Measurements from ENCODE around the gene CRB2.

The CRB2 gene

DNA sequence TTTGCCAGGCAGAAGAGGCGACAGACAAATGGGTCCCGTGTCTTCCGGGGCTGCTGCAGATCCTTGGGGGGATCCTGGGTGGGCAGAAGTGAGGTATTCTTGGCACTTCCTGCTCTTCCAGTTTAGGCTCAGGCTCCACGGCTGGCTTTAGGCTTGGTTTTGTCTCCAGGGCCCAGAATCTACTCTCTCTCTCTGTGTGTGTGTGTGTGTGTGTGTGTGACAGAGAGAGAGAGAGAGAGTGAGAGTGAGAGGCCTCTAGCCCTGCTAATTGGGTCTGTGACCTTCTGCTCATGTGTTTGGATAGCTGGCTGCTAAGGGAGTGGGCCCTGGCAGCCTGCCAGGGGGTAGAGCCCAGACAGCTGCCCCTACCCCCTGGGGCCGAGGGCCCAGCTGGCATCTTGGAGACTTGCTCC is 39.3 kb downstream of the CRB2 start:
- TF ChIP-seq TCF12 (IDR thresholded peaks at IDR 0.05; ENCODE audit: low read depth), result no peak
- TF ChIP-seq, protein P1, sequence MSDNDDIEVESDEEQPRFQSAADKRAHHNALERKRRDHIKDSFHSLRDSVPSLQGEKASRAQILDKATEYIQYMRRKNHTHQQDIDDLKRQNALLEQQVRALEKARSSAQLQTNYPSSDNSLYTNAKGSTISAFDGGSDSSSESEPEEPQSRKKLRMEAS (IDR thresholded peaks at IDR 0.05), result no peak
- TF ChIP-seq, protein P2, sequence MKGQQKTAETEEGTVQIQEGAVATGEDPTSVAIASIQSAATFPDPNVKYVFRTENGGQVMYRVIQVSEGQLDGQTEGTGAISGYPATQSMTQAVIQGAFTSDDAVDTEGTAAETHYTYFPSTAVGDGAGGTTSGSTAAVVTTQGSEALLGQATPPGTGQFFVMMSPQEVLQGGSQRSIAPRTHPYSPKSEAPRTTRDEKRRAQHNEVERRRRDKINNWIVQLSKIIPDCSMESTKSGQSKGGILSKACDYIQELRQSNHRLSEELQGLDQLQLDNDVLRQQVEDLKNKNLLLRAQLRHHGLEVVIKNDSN (IDR thresholded peaks at IDR 0.05), result no peak
- TF ChIP-seq, protein P3, sequence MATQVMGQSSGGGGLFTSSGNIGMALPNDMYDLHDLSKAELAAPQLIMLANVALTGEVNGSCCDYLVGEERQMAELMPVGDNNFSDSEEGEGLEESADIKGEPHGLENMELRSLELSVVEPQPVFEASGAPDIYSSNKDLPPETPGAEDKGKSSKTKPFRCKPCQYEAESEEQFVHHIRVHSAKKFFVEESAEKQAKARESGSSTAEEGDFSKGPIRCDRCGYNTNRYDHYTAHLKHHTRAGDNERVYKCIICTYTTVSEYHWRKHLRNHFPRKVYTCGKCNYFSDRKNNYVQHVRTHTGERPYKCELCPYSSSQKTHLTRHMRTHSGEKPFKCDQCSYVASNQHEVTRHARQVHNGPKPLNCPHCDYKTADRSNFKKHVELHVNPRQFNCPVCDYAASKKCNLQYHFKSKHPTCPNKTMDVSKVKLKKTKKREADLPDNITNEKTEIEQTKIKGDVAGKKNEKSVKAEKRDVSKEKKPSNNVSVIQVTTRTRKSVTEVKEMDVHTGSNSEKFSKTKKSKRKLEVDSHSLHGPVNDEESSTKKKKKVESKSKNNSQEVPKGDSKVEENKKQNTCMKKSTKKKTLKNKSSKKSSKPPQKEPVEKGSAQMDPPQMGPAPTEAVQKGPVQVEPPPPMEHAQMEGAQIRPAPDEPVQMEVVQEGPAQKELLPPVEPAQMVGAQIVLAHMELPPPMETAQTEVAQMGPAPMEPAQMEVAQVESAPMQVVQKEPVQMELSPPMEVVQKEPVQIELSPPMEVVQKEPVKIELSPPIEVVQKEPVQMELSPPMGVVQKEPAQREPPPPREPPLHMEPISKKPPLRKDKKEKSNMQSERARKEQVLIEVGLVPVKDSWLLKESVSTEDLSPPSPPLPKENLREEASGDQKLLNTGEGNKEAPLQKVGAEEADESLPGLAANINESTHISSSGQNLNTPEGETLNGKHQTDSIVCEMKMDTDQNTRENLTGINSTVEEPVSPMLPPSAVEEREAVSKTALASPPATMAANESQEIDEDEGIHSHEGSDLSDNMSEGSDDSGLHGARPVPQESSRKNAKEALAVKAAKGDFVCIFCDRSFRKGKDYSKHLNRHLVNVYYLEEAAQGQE (IDR thresholded peaks at IDR 0.05; ENCODE audit: low read depth), result no peak
- TF ChIP-seq CREB1 (IDR thresholded peaks at IDR 0.05; ENCODE audit: low read depth), result no peak
- no peak for TF ChIP-seq EP300 (IDR thresholded peaks at IDR 0.05; ENCODE audit: borderline replicate concordance)
- TF ChIP-seq RAD21 (IDR thresholded peaks at IDR 0.05; ENCODE audit: low read depth), result no peak
- no peak for TF ChIP-seq ZBTB7A (IDR thresholded peaks at IDR 0.05; ENCODE audit: low read depth)
- TF ChIP-seq FOXM1 (IDR thresholded peaks at IDR 0.05; ENCODE audit: borderline replicate concordance, low read depth), result no peak

DNA sequence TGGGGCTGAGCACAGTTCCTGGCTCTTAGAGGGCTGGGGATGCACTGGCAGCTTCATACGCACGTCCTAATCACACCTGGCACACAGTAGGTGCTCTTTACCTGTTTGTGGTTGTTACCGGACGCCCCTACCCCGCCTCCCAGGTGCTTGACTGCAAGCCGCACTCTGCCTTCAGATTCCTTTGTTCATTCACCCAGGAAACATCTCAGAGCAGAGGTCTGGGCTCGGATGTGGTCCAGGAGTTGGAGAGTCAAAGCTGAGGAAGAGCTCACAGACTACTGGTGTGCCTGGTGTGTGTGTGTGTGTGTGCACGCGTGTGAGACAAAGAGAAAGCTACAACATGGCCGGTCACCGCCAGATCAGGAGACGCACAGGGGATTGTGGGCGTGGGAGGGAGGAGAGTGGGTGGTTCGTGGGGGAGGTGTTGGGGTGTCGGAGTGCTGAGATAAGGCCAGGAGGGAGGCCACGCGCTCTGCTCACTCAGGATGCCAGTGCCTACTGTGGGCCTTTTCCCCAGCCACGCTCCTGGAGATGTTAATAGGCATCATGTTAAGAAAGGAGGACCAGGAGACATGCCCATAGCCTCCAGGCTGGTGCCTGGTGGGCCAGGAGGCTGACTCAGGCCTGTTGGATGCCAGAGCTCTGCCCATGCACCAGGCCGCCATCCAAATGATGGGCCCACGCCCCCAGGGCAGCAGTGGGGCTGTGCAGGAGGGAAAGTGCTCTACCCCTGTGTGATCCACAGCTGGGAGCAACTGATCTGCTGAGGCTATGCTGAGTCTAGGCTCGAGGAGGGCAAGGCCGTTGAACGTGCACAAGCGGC is 39.9 kb downstream of the CRB2 start:
- TF ChIP-seq CREB1 (IDR thresholded peaks at IDR 0.05; ENCODE audit: low read depth), result no peak

DNA sequence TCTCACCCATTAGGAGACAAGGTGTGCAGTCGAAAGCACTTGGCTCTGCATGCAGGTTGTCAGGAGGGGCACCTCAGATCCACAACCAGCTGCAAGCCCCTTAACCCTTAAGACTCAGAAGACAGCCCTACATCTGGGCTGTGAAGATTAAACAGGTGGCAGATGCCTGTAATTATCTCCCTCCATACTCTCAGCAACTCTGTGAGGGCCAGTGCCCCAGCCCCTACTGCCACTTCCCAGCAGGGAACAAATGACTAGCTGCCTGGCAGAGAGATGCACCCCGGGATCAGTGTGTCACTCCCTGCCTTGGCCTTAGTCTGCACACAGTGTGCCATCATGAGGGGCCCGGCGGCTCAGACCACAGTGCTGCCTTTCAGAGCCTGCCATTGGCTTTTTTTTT is 42.0 kb downstream of the CRB2 start:
- TF ChIP-seq TEAD4 (IDR thresholded peaks at IDR 0.05), result no peak
- no peak for TF ChIP-seq RAD21 (IDR thresholded peaks at IDR 0.05; ENCODE audit: low read depth)
- TF ChIP-seq CREB1 (IDR thresholded peaks at IDR 0.05; ENCODE audit: low read depth), result no peak
- TF ChIP-seq, protein P3 (IDR thresholded peaks at IDR 0.05; ENCODE audit: low read depth), result no peak
- no peak for TF ChIP-seq EGR1 (IDR thresholded peaks at IDR 0.05)
- no peak for TF ChIP-seq TAF1 (IDR thresholded peaks at IDR 0.05; ENCODE audit: low read depth)
- TF ChIP-seq, protein P2 (IDR thresholded peaks at IDR 0.05), result no peak
- TF ChIP-seq, protein P1 (IDR thresholded peaks at IDR 0.05), result no peak
- TF ChIP-seq YY1 (IDR thresholded peaks at IDR 0.05; ENCODE audit: low read depth), result no peak
- no peak for TF ChIP-seq FOXM1 (IDR thresholded peaks at IDR 0.05; ENCODE audit: borderline replicate concordance, low read depth)
- TF ChIP-seq NFIC (IDR thresholded peaks at IDR 0.05), result no peak
- TF ChIP-seq EP300 (IDR thresholded peaks at IDR 0.05; ENCODE audit: borderline replicate concordance), result no peak
- TF ChIP-seq TCF12 (IDR thresholded peaks at IDR 0.05; ENCODE audit: low read depth), result no peak

DNA sequence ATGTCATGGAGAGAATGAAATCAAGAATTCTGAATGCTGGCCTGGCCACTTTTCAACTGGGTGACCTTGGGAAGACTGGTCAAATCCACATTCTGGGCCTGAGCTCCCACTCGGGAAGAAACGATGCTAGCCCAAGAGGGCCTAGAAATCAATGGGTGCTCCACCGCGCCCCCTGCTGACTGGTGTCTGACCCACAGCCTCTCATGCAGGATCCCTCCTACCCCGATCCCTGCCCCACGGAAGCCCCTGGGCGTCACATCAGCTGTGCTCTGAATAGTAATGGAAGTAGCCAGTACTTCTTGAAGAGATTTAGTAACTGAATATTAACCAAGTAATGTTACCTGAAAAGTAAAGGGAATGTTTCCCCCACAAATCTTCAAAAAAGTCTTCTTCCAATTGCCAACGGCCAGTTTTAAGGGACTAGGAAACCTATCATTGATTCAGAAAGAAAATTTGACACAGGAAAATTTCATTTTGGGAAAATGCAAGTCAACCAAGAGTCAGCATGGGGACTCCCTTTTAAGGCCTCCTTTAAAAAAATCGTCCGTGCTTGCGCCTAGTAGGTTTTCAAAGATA is 43.9 kb downstream of the CRB2 start:
- TF ChIP-seq ZBTB7A (IDR thresholded peaks at IDR 0.05; ENCODE audit: low read depth) (no peak), RAD21 (IDR thresholded peaks at IDR 0.05; ENCODE audit: low read depth) (0 out of 2 replicates have a peak, but pooled peaks have one; percentile 14)

DNA sequence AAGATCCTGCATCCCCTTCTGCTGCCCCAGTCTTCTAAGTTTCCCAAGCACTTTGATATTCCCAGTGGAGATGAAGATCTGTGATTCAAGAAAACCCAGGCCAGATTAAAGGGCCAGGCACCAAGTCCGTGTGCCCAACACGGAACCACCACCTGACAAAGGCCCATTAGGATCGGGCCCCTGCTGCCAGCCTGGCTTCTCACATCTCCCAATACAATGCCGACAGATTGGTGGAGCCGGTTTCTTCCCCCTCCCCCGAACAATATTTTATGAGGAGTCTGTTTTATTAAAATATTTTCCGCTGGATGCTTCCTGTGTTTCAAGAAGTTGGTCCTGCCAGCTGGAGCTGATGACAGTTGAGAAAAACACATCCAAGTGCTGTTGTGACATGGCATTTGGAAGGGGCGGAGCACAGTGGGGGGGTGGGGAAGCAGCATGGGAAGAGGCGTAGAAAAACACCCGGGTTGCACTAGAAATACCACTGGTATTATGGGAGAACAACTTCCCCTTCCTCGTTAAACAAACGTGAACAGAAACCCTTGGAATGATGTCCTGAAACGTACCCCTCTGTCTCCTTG is 45.0 kb downstream of the CRB2 start:
- no peak for TF ChIP-seq ZBTB7A (IDR thresholded peaks at IDR 0.05; ENCODE audit: low read depth)
- TF ChIP-seq RAD21 (IDR thresholded peaks at IDR 0.05; ENCODE audit: low read depth), result no peak
- TF ChIP-seq YY1 (IDR thresholded peaks at IDR 0.05; ENCODE audit: low read depth), result no peak
- TF ChIP-seq, protein P2 (IDR thresholded peaks at IDR 0.05), result no peak
- no peak for TF ChIP-seq FOXM1 (IDR thresholded peaks at IDR 0.05; ENCODE audit: borderline replicate concordance, low read depth)
- TF ChIP-seq, protein P3 (IDR thresholded peaks at IDR 0.05; ENCODE audit: low read depth), result no peak
- TF ChIP-seq TEAD4 (IDR thresholded peaks at IDR 0.05), result no peak
